ENCODE results near the gene TNN. TPM values are rescaled to one million over a fixed set of nuclear protein-coding genes. Genes with fewer than 3 reads are reported as not detected.

TNN gene
- total and polyA plus RNA-seq, 2 donors (not counting 1 experiment from before 2014, with no cell fraction given) = not detected

DNA sequence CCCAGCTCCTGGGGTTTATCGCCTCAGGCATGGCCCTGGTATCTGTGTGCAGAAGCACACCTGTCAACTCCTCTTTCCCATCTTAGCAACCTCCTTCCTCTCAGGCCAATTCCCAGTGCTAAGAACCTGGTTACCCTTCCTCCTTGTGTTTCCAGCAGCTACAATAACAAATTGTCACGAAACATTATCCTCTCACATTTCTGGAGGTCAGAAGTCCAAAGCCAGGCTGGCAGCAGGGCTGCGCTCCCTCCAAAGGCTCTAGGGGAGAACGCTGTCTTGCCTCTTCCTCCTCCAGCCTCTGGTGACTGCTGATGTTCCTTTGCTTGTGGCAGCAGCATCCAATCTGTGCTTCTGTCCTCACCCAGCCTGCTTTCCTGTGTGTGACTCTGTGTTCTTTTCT, 33.7 kb upstream of the TNN start:
- Histone ChIP-seq H3K9me3 (ENCODE audit: control insufficient read depth, insufficient read depth, low read depth, low read length) (no peaks in the 10 kb centered on the region), H3K79me2 (ENCODE audit: control insufficient read depth, insufficient read depth, low read length) (no peaks in the 10 kb centered on the region), H3K9ac (ENCODE audit: insufficient read depth, low read length) (no peak overlapping the region), H3K4me2 (ENCODE audit: extremely low read depth, insufficient read depth, low read length) (no peak overlapping the region), H3K4me1 (ENCODE audit: control insufficient read depth, extremely low read depth, insufficient read depth, low read length) (no peaks in the 10 kb centered on the region), H3K36me3 (ENCODE audit: control insufficient read depth, insufficient read depth, low read length) (no peaks in the 10 kb centered on the region), H3K27ac (ENCODE audit: insufficient read depth, low read length) (no peak overlapping the region), H2AFZ (ENCODE audit: low read length) (no peak overlapping the region), H4K20me1 (ENCODE audit: control insufficient read depth, extremely low read depth, insufficient read depth, low read length) (no peaks in the 10 kb centered on the region), H3K27me3 (ENCODE audit: control insufficient read depth, insufficient read depth, low read length) (no peaks in the 10 kb centered on the region), H3K4me3 (replicated peaks in 1 of 4; ENCODE audit: control extremely low read depth in 1 of 4, insufficient read depth in 1 of 4, low read depth in 3 of 4, low read length in 4 of 4) (no peak overlapping the region)
- no peak for DNase-seq (ENCODE audit: low read depth in 2 of 2)
- TF ChIP-seq EZH2 (IDR thresholded peaks at IDR 0.05; ENCODE audit: low read length, missing control alignments) (no peak), CTCF (conservative IDR thresholded peaks at IDR 0.05 in 1 of 2, IDR thresholded peaks at IDR 0.05 in 1 of 2; ENCODE audit: low read depth in 1 of 2, low read length in 2 of 2) (no peak)

GRCh38 chr1:175034775-175035174, 32.9 kb upstream of the TNN start:
- H3K79me2 ChIP-seq (ENCODE audit: control insufficient read depth, insufficient read depth, low read length) = no peaks in the 10 kb centered on the region

DNA sequence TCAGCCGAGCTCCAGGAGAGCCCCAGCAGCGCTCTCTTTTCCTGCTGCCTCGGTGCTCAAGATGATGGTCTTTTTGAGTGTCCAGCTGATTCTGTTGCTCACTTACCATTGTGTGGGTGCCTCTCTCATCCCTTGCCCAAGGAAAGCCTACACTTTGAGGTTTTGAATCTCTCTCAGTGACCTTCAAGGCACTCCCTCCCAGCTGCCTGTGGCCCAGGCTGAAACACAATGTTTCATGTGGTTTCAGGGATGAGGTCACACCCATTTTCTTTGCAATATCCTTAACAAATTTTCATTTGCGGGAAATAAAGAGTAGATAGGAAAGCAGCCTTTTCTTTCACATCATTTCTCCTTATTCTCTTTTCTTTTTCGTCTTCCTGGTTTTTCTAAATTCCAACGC, 31.8 kb upstream of the TNN start:
- Histone ChIP-seq H3K27ac (ENCODE audit: insufficient read depth, low read length) (no peak overlapping the region), H3K36me3 (ENCODE audit: control insufficient read depth, insufficient read depth, low read length) (no peaks in the 10 kb centered on the region), H3K4me2 (ENCODE audit: extremely low read depth, insufficient read depth, low read length) (no peak overlapping the region), H3K9ac (ENCODE audit: insufficient read depth, low read length) (no peak overlapping the region), H4K20me1 (ENCODE audit: control insufficient read depth, extremely low read depth, insufficient read depth, low read length) (no peaks in the 10 kb centered on the region), H3K4me1 (ENCODE audit: control insufficient read depth, extremely low read depth, insufficient read depth, low read length) (no peaks in the 10 kb centered on the region), H3K27me3 (ENCODE audit: control insufficient read depth, insufficient read depth, low read length) (no peaks in the 10 kb centered on the region), H3K4me3 (replicated peaks in 1 of 4; ENCODE audit: control extremely low read depth in 1 of 4, insufficient read depth in 1 of 4, low read depth in 3 of 4, low read length in 4 of 4) (no peak overlapping the region), H2AFZ (ENCODE audit: low read length) (no peak overlapping the region), H3K79me2 (ENCODE audit: control insufficient read depth, insufficient read depth, low read length) (no peaks in the 10 kb centered on the region), H3K9me3 (ENCODE audit: control insufficient read depth, insufficient read depth, low read depth, low read length) (no peaks in the 10 kb centered on the region)
- no peak for DNase-seq (ENCODE audit: low read depth in 2 of 2)
- no peak for TF ChIP-seq EZH2 (IDR thresholded peaks at IDR 0.05; ENCODE audit: low read length, missing control alignments)
- no peak for TF ChIP-seq CTCF (conservative IDR thresholded peaks at IDR 0.05 in 1 of 2, IDR thresholded peaks at IDR 0.05 in 1 of 2; ENCODE audit: low read depth in 1 of 2, low read length in 2 of 2)

More at GRCh38 chr1:175034775-175035174, 32.9 kb upstream of the TNN start:
- Histone ChIP-seq H3K27ac (ENCODE audit: insufficient read depth, low read length) (no peak overlapping the region), H3K27me3 (ENCODE audit: control insufficient read depth, insufficient read depth, low read length) (no peaks in the 10 kb centered on the region), H2AFZ (ENCODE audit: low read length) (no peak overlapping the region), H3K4me1 (ENCODE audit: control insufficient read depth, extremely low read depth, insufficient read depth, low read length) (no peaks in the 10 kb centered on the region), H3K4me2 (ENCODE audit: extremely low read depth, insufficient read depth, low read length) (no peak overlapping the region), H3K4me3 (replicated peaks in 1 of 4; ENCODE audit: control extremely low read depth in 1 of 4, insufficient read depth in 1 of 4, low read depth in 3 of 4, low read length in 4 of 4) (no peak overlapping the region), H3K36me3 (ENCODE audit: control insufficient read depth, insufficient read depth, low read length) (no peaks in the 10 kb centered on the region), H4K20me1 (ENCODE audit: control insufficient read depth, extremely low read depth, insufficient read depth, low read length) (no peaks in the 10 kb centered on the region), H3K9me3 (ENCODE audit: control insufficient read depth, insufficient read depth, low read depth, low read length) (no peaks in the 10 kb centered on the region), H3K9ac (ENCODE audit: insufficient read depth, low read length) (no peak overlapping the region)
- DNase-seq (ENCODE audit: low read depth in 2 of 2) = no peak
- no peak for TF ChIP-seq CTCF (conservative IDR thresholded peaks at IDR 0.05 in 1 of 2, IDR thresholded peaks at IDR 0.05 in 1 of 2; ENCODE audit: low read depth in 1 of 2, low read length in 2 of 2)
- no peak for TF ChIP-seq EZH2 (IDR thresholded peaks at IDR 0.05; ENCODE audit: low read length, missing control alignments)
